IPS-NIHi7 (cell line): Measurements from ENCODE around the gene SCGB3A1.

Experiments
- DNase-seq: peaks from one replicate; pipeline ENCODE4 v3.0.0; 2012; ENCODE audit warnings: mixed read lengths; ENCODE audit errors: extremely low spot score

SCGB3A1 gene

DNA sequence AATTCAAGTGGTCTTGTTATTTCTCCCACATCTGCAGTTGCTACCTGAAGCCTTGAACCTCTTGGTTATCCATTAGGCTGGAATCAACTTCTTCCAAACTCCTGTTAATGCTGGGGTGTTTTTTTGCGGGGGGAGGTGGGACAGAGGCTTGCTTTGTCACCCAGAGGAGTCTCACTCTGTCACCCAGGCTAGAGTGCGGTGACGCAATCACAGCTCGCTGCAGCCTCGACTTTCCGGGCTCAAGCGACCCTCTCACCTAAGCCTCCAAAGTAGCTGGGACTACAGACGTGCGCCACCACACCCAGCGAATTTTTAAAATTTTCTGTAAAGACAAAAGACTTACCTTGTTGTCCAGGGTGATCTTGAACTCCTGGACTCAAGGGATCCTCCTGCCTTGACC lies 4.4 kb downstream of the SCGB3A1 start:
- no peak for DNase-seq

DNA sequence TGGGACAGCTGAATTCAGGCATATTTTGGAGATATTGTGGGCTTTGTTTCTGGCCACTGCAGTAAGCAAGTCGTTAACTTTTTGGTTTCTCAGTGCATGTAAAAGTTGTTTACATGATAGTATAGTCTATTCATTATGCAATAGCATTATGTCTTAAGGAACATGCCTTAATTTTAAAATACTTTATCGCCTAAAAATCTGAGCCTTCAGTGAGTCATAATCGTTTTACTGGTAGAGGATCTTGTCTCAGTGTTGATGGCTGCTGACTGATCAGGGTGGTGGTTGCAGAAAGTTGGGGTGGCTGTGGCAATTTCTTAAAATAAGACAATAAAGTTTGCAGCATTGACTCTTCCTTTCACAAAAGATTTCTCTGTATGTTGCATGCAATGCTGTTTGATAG lies 5.1 kb downstream of the SCGB3A1 start:
- DNase-seq = no peak

GRCh38 chr5:180583738-180584137 lies 7.6 kb downstream of the SCGB3A1 start:
- DNase-seq = no peak

- no peak for DNase-seq
Measured at GRCh38 chr5:180580681-180581080, 10.6 kb downstream of the SCGB3A1 start.

- DNase-seq = no peak
Measured at GRCh38 chr5:180575571-180575970, 15.7 kb downstream of the SCGB3A1 start.

- DNase-seq = no peak
Measured at GRCh38 chr5:180568914-180569313, 22.4 kb downstream of the SCGB3A1 start.

GRCh38 chr5:180563994-180564393 lies 27.3 kb downstream of the SCGB3A1 start:
- DNase-seq = no peak

DNA sequence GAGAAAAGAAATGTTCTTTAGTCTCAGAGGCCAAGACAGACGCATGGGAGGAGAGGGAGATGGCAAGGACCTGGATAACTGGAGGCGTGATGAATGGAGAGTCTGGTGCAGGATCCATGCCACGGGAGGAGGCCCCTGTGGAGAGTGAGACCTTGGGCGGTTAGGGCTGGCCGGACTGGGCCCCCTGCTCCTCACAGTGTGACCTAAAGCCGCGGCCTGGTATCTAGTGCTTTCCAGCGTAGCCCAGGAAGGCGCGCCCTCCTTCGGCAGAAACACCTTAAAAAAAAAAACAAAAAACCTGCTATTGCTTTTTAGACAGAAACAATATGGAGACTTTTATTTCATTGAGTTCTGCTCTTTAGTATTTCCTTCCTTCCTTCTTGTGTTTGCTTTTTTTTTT lies 33.1 kb downstream of the SCGB3A1 start:
- DNase-seq = peak; percentile 17

GRCh38 chr5:180557217-180557809 lies 34.0 kb downstream of the SCGB3A1 start:
- DNase-seq = no peak

- no peak for DNase-seq
Measured at GRCh38 chr5:180555168-180555921, 36.0 kb downstream of the SCGB3A1 start.

- no peak for DNase-seq
Measured at GRCh38 chr5:180553530-180553929, 37.8 kb downstream of the SCGB3A1 start.

DNA sequence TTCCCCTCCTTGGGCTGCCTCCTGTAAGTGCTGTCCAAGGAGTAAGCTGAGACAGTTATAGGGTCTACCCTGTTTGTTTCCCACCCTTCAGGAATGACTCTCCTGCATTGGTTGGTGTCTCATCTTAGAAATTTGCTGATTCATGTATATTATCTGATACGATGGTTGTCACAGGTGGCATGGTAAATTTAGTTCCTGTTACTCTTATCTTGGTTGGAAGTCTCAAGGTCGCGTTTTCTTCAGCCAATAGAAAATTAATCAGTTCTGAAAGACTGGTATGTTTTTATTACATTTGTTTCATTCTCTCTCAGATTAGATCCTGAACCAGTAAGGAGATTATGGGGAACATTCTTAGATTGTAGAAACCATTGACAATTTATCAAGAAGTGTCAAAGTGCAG lies 42.7 kb downstream of the SCGB3A1 start:
- no peak for DNase-seq

DNA sequence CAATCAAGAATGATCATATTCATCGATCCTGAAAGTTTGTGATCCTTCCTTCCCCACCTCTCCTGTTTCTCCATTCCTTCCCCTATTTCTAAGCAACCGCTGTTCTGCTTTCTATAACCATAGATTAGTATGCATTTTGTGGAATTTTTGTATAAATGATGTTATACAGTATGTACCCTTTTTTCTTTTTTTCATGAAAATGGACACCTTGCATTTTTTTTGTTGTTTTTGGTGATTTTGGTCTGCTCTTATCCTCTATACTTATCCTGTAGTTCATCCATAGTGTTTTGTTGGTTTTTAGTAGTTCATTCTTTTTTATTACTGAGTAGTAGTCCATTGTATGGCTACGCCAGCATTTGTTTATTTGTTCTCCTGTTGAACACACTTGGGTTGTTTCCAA lies 46.1 kb downstream of the SCGB3A1 start:
- DNase-seq = no peak

DNA sequence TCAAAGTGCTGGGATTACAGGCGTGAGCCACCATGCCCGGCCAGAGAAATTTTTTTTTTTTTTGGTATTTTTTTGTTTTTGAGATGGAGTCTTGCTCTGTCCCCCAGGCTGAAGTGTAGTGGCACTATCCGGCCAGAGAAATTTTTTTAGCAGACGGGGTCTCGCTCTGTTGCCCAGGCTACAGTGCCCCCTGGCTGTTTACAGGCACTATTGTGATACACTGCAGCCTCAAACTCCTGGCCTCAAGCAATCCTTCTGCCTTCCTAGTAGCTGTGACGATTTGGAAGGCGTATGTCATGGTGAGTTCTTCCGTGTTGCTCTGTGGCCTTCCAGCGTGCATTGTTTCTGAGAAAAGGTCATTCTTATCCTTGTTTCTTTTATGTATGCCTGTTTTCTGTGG lies 49.6 kb downstream of the SCGB3A1 start:
- no peak for DNase-seq
